Bronchial epithelial cell (primary cell): ENCODE data around the gene CCDC134. TPM values are rescaled to one million over a fixed set of nuclear protein-coding genes. Genes with fewer than 3 reads are reported as not detected.
A peak's percentile ranks its signal among the peaks of the same experiment; 100 is the strongest.

Experiments
- DNase-seq: peaks from one replicate; pipeline ENCODE4 v3.0.0-alpha.2; 2010; ENCODE audit warnings: low read depth
- FAIRE-seq: peaks from 2 replicates; lab custom pipeline; 2011; peaks lifted over from hg19 to GRCh38; lab: Jason Lieb, UNC
- H3K27me3 ChIP-seq: 2 replicates; pipeline ENCODE4 v1.5.1; 2011; ENCODE audit warnings: low read length; ENCODE audit not compliant: control insufficient read depth, insufficient read depth
- H3K36me3 ChIP-seq: 2 replicates; pipeline ENCODE4 v1.5.1; 2011; ENCODE audit warnings: low read length; ENCODE audit not compliant: control insufficient read depth, insufficient read depth
- H3K4me3 ChIP-seq: 2 replicates; pipeline ENCODE4 v1.5.1; 2011; ENCODE audit warnings: mild to moderate bottlenecking, low read depth, low read length, control low read depth
- total RNA-seq: library from RNA; depleted of rRNA; stranded (reverse); fragments of >200 nt; gene quantifications from 2 replicates; pipeline ENCODE4 v1.2.1, GENCODE V29; 2014
- TF ChIP-seq, protein P1 (sequence below): IDR thresholded peaks from 2 replicates; pipeline ENCODE4 v1.5.1; 2011; ENCODE audit warnings: mild to moderate bottlenecking, moderate library complexity, low read length, control low read depth, inconsistent platforms; ENCODE audit not compliant: insufficient read depth, severe bottlenecking

The CCDC134 gene
- total RNA-seq, 1 donor from 2014 or later, result 6.1 TPM

DNA sequence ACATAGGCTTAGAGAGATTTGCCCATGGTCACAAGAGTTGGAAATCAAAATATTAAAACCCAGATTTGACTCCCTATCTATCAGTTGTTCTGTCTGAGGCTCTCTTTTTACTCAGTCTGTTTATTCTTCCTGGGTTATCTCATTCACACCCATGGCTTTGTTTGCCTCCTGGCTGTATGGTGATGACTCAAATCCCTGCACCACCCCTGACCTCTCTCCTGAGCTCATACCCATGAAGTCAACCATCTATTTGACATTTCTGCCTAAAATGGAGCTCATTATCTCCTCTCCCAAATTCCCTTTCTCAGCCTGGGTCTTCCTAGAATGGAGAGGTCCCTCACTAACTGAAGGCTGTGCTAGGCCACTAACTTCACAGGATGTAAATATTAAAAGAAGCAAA, 27.8 kb upstream of the CCDC134 start:
- no peak for FAIRE-seq
- TF ChIP-seq, protein P1, sequence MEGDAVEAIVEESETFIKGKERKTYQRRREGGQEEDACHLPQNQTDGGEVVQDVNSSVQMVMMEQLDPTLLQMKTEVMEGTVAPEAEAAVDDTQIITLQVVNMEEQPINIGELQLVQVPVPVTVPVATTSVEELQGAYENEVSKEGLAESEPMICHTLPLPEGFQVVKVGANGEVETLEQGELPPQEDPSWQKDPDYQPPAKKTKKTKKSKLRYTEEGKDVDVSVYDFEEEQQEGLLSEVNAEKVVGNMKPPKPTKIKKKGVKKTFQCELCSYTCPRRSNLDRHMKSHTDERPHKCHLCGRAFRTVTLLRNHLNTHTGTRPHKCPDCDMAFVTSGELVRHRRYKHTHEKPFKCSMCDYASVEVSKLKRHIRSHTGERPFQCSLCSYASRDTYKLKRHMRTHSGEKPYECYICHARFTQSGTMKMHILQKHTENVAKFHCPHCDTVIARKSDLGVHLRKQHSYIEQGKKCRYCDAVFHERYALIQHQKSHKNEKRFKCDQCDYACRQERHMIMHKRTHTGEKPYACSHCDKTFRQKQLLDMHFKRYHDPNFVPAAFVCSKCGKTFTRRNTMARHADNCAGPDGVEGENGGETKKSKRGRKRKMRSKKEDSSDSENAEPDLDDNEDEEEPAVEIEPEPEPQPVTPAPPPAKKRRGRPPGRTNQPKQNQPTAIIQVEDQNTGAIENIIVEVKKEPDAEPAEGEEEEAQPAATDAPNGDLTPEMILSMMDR, result no peak
- Histone ChIP-seq H3K36me3 (no peaks in the 10 kb centered on the region), H3K4me3 (no peak overlapping the region), H3K27me3 (no peaks in the 10 kb centered on the region)
- peak; percentile 82 for DNase-seq

DNA sequence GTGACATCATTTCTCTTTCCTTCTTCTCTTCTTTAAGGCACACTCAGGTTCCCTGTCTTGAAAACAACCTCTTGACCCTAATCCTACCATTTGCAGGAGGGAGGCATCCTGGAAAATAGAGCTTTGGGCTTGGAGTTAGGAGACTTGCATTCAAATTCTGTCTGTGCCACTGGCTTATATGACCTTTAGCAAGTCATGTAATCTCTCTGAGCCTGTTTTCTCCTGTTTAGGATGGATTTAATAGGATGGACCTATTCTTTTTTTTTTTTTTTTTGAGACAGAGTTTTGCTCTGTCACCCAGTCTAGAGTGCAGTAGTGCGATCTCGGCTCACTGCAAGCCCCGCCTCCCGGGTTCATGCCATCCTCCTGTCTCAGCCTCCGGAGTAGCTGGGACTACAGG, 25.1 kb upstream of the CCDC134 start:
- FAIRE-seq, result no peak

DNA sequence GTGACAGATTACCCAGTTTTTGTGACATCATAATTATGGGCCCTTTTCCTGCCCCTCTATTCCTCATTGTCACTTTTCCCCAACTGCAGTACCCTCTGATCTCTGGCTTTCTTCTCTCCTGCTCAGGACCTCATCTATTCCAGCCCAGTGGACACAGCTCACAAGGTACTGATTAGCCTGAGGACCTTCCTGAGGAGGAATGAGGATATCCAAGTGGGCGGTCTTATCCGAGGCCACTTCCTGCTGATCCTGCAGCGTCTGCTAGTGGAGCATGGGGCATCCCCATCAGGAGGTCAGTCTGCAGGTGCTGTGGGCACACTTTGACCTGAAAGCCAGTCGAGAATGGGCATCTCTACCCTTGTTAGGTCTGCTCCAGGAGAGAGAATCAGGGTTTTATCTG, 24.5 kb upstream of the CCDC134 start:
- DNase-seq (no peak), FAIRE-seq (peak; percentile 92)

More for the DNA sequence above, 25.1 kb upstream of the CCDC134 start:
- H3K4me3 ChIP-seq, result no peak overlapping the region
- no peak for DNase-seq
- H3K27me3 ChIP-seq, result no peaks in the 10 kb centered on the region
- H3K36me3 ChIP-seq, result no peaks in the 10 kb centered on the region
- TF ChIP-seq, protein P1, result no peak

DNA sequence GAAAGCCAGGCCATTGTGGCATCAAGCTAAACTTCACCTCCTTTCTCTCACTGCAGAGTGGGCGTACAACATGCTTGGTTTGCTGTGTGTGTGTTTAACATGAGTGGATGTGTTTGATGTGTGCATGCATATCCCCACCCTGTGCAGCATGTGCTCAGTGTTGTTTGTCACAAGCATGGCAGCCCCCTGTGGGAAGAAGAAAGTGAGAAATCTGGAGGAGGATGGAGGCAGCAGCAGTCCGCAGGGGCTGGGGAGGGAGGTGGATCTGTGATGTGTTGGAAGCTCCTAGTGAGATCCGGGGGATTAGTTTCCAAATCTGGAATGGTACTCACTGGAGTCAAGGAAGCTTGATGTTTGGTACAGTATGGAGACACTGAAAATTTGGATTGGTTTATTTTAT, 24.1 kb upstream of the CCDC134 start:
- no peak for FAIRE-seq
- TF ChIP-seq, protein P1, result no peak
- Histone ChIP-seq H3K36me3 (no peaks in the 10 kb centered on the region), H3K4me3 (no peak overlapping the region), H3K27me3 (no peaks in the 10 kb centered on the region)
- no peak for DNase-seq

More for the DNA sequence above, 24.5 kb upstream of the CCDC134 start:
- TF ChIP-seq, protein P1, result no peak
- no peaks in the 10 kb centered on the region for H3K27me3 ChIP-seq
- H3K4me3 ChIP-seq, result no peak overlapping the region
- H3K36me3 ChIP-seq, result no peaks in the 10 kb centered on the region

DNA sequence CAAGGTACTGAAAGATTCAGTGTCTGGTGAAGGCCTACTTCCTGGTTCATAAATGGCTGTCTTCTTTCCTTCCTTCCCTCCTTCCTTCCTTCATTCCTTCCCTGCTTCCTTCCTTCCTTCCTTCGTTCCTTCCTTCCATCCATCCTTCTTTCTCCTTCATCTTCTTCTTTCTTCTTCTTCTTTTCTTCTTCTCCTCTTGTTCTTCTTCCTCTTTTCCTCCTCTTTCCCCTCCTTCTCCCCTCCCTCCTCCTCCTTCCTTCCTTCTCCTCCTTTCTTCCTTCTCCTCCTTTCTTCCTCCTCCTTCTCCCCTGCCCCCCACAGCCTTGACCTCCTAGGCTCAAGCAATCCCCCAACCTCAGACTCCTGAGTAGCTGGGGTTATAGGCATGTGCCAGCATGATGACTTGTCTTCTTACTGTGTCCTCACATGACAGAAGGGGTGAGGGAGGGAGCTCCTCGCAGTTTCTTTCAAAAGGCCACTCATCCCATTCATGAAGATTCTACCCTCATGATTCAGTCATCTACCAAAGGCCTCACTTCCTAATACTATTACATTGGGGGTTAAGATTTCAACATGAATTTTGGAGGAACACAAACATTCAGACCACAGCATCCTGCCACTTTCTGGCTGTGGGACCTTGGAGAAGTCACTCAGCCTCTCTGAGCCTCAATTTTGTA, 22.6 kb upstream of the CCDC134 start:
- Histone ChIP-seq H3K27me3 (no peaks in the 10 kb centered on the region), H3K36me3 (no peaks in the 10 kb centered on the region), H3K4me3 (no peak overlapping the region)
- peak; percentile 58 for DNase-seq
- FAIRE-seq, result peak; percentile 7
- TF ChIP-seq, protein P1, result no peak
